GM23338 (cell line): ENCODE results near the gene TAS2R41.

Source experiments
- CTCF ChIP-seq, 2 experiments: fragments of 200-600 bp in 1 of 2; sonication (generic) in 1 of 2; conservative IDR thresholded peaks; 2 replicates each; pipeline versions ENCODE4 v1.5.1 to v1.6.1; 2016 to 2017; ENCODE audit warnings: antibody characterized with exemption in 2 of 2, low read depth in 2 of 2, mild to moderate bottlenecking in 2 of 2, moderate library complexity in 1 of 2
- EZH2phosphoT487 ChIP-seq: fragments of 200-600 bp; sonication (generic); IDR thresholded peaks from one replicate; pipeline ENCODE4 v1.8.1; 2018; ENCODE audit warnings: antibody characterized with exemption; ENCODE audit not compliant: unreplicated experiment
- POLR2AphosphoS5 ChIP-seq: IDR thresholded peaks from 2 replicates; pipeline ENCODE4 v1.6.1; 2016; ENCODE audit warnings: antibody characterized with exemption, low read depth
- TF ChIP-seq, protein P1 (sequence below): IDR thresholded peaks from one replicate; pipeline ENCODE4 v1.6.1; 2018; ENCODE audit warnings: antibody characterized with exemption; ENCODE audit not compliant: unreplicated experiment
- TF ChIP-seq, protein P2 (sequence below): IDR thresholded peaks from 2 replicates; pipeline ENCODE4 v1.6.1; 2016; ENCODE audit warnings: antibody characterized with exemption

- TF ChIP-seq POLR2AphosphoS5 (no peak), EZH2phosphoT487 (no peak), CTCF (conservative IDR thresholded peaks at IDR 0.05; ENCODE audit: low read depth in 2 of 2) (no peak)
- TF ChIP-seq, protein P1, sequence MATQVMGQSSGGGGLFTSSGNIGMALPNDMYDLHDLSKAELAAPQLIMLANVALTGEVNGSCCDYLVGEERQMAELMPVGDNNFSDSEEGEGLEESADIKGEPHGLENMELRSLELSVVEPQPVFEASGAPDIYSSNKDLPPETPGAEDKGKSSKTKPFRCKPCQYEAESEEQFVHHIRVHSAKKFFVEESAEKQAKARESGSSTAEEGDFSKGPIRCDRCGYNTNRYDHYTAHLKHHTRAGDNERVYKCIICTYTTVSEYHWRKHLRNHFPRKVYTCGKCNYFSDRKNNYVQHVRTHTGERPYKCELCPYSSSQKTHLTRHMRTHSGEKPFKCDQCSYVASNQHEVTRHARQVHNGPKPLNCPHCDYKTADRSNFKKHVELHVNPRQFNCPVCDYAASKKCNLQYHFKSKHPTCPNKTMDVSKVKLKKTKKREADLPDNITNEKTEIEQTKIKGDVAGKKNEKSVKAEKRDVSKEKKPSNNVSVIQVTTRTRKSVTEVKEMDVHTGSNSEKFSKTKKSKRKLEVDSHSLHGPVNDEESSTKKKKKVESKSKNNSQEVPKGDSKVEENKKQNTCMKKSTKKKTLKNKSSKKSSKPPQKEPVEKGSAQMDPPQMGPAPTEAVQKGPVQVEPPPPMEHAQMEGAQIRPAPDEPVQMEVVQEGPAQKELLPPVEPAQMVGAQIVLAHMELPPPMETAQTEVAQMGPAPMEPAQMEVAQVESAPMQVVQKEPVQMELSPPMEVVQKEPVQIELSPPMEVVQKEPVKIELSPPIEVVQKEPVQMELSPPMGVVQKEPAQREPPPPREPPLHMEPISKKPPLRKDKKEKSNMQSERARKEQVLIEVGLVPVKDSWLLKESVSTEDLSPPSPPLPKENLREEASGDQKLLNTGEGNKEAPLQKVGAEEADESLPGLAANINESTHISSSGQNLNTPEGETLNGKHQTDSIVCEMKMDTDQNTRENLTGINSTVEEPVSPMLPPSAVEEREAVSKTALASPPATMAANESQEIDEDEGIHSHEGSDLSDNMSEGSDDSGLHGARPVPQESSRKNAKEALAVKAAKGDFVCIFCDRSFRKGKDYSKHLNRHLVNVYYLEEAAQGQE: no peak
- TF ChIP-seq, protein P2, sequence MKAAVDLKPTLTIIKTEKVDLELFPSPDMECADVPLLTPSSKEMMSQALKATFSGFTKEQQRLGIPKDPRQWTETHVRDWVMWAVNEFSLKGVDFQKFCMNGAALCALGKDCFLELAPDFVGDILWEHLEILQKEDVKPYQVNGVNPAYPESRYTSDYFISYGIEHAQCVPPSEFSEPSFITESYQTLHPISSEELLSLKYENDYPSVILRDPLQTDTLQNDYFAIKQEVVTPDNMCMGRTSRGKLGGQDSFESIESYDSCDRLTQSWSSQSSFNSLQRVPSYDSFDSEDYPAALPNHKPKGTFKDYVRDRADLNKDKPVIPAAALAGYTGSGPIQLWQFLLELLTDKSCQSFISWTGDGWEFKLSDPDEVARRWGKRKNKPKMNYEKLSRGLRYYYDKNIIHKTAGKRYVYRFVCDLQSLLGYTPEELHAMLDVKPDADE: no peak
These were observed at the start of gene TAS2R41 for GRCh38 chr7:143477501-143478150.
